Astrocyte (in vitro differentiated cells and primary cell): ENCODE measurements around the gene POLR3GL.

Experiments
- CTCF ChIP-seq: IDR thresholded peaks from 2 replicates; pipeline ENCODE4 v1.5.1; 2011; ENCODE audit warnings: low read depth, mild to moderate bottlenecking, inconsistent platforms, low read length, moderate library complexity; ENCODE audit not compliant: insufficient read depth
- EZH2 ChIP-seq: IDR thresholded peaks from 2 replicates; pipeline ENCODE4 v1.6.1; 2012; ENCODE audit warnings: mild to moderate bottlenecking, low read length, inconsistent platforms; ENCODE audit not compliant: insufficient read depth

GRCh38 chr1:145936247-145936646 lies 28.2 kb upstream of the POLR3GL start:
- TF ChIP-seq CTCF = no peak
- no peak for TF ChIP-seq EZH2
